WTC11 (cell line): ENCODE measurements around the gene ATL3.

ENCODE experiments used
- CREB1 ChIP-seq: sonication (generic); formaldehyde crosslinking; IDR thresholded peaks from 2 replicates; pipeline ENCODE4 v1.8.0; 2023; ENCODE audit warnings: mild to moderate bottlenecking, missing genetic modification reagents
- ELF4 ChIP-seq: sonication (generic); formaldehyde crosslinking; IDR thresholded peaks from 2 replicates; pipeline ENCODE4 v1.8.1; 2022; ENCODE audit warnings: low read depth, mild to moderate bottlenecking, moderate library complexity, missing genetic modification reagents
- KAT7 ChIP-seq: sonication (generic); formaldehyde crosslinking; IDR thresholded peaks from 2 replicates; pipeline ENCODE4 v1.8.1; 2023; ENCODE audit warnings: missing genetic modification reagents, mild to moderate bottlenecking, borderline replicate concordance
- NFYB ChIP-seq: sonication (generic); formaldehyde crosslinking; conservative IDR thresholded peaks from 2 replicates; pipeline ENCODE4 v1.8.0; 2022; ENCODE audit warnings: low read depth, missing genetic modification reagents
- TF ChIP-seq, protein P1 (sequence below): fragments of 200-600 bp; IDR thresholded peaks from 2 replicates; pipeline ENCODE4 v1.8.0; 2022; ENCODE audit warnings: antibody characterized with exemption
- TF ChIP-seq, protein P2 (sequence below): sonication (generic); formaldehyde crosslinking; IDR thresholded peaks from 2 replicates; pipeline ENCODE4 v1.8.0; 2022; ENCODE audit warnings: mild to moderate bottlenecking, missing genetic modification reagents
- TF ChIP-seq, protein P3 (sequence below): sonication (generic); formaldehyde crosslinking; IDR thresholded peaks from 2 replicates; pipeline ENCODE4 v1.8.1; 2023; ENCODE audit warnings: mild to moderate bottlenecking, missing genetic modification reagents, moderate library complexity

DNA sequence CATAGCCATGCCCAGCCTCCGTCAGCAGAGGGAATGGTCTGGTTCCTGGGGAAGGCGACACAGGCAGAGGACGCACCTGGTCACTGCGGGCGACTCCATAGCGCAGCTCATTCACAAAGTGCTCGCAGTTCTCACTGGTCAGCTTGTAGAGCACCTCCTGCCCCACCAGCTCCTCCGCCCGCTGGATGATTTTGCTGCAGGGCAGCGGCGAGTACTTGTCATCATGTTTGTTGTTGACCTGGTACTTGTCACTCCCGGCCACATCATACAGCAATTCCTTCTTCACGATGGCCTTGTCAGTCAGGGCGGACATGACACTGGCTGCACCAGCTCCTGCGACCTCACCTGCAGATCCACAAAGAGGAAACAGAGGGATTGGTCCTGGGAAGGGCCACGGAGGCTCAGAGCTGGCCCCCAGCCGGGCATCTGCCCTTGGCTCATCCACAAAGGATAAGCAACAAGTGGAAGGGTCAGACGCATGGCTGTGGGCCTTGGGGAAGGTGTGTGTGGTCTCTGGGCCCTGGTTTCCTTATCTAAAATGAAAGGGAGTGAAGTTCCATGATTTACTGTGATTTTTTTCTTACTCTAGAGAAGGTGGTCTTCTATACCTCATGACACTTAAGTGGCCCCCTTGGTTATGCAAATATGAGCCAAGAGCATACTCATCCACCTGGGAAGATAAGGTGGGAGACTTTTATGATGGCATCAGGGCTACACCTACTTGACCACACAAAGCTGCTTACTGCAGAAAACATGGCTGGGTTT is 81.0 kb downstream of the ATL3 start:
- no peak for TF ChIP-seq KAT7 (CRISPR knock-in tag)
- no peak for TF ChIP-seq ELF4
- TF ChIP-seq, protein P1, sequence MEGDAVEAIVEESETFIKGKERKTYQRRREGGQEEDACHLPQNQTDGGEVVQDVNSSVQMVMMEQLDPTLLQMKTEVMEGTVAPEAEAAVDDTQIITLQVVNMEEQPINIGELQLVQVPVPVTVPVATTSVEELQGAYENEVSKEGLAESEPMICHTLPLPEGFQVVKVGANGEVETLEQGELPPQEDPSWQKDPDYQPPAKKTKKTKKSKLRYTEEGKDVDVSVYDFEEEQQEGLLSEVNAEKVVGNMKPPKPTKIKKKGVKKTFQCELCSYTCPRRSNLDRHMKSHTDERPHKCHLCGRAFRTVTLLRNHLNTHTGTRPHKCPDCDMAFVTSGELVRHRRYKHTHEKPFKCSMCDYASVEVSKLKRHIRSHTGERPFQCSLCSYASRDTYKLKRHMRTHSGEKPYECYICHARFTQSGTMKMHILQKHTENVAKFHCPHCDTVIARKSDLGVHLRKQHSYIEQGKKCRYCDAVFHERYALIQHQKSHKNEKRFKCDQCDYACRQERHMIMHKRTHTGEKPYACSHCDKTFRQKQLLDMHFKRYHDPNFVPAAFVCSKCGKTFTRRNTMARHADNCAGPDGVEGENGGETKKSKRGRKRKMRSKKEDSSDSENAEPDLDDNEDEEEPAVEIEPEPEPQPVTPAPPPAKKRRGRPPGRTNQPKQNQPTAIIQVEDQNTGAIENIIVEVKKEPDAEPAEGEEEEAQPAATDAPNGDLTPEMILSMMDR: no peak
- TF ChIP-seq, protein P2, sequence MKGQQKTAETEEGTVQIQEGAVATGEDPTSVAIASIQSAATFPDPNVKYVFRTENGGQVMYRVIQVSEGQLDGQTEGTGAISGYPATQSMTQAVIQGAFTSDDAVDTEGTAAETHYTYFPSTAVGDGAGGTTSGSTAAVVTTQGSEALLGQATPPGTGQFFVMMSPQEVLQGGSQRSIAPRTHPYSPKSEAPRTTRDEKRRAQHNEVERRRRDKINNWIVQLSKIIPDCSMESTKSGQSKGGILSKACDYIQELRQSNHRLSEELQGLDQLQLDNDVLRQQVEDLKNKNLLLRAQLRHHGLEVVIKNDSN: no peak
- TF ChIP-seq, protein P3, sequence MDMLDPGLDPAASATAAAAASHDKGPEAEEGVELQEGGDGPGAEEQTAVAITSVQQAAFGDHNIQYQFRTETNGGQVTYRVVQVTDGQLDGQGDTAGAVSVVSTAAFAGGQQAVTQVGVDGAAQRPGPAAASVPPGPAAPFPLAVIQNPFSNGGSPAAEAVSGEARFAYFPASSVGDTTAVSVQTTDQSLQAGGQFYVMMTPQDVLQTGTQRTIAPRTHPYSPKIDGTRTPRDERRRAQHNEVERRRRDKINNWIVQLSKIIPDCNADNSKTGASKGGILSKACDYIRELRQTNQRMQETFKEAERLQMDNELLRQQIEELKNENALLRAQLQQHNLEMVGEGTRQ (CRISPR knock-in tag): no peak
- TF ChIP-seq NFYB (CRISPR knock-in tag): no peak
- no peak for TF ChIP-seq CREB1
